ENCODE measurements around the gene BHMT.

DNA sequence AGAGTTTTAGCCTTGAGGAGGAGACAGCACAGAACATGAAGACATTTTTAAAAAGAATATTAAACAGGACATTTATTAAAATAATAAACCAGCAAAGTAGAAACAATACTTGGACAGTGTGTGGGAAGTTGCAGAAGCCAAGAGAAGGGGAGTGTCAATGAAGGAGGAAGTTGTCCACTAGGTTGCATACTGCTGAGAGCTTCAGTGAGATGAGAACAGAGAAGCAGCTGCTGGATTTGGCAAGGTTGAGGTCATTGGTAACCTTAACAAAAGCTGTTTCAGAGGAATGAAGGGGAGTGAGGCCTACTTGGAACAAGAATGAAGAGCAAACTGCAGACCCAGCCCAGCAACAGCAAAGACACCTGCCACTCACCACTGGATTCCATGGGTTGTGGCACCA, 11.4 kb downstream of the BHMT start:
- TF ChIP-seq EZH2 (IDR thresholded peaks at IDR 0.05; ENCODE audit: low read length, unreplicated experiment) = no peak
- TF ChIP-seq, protein P1, sequence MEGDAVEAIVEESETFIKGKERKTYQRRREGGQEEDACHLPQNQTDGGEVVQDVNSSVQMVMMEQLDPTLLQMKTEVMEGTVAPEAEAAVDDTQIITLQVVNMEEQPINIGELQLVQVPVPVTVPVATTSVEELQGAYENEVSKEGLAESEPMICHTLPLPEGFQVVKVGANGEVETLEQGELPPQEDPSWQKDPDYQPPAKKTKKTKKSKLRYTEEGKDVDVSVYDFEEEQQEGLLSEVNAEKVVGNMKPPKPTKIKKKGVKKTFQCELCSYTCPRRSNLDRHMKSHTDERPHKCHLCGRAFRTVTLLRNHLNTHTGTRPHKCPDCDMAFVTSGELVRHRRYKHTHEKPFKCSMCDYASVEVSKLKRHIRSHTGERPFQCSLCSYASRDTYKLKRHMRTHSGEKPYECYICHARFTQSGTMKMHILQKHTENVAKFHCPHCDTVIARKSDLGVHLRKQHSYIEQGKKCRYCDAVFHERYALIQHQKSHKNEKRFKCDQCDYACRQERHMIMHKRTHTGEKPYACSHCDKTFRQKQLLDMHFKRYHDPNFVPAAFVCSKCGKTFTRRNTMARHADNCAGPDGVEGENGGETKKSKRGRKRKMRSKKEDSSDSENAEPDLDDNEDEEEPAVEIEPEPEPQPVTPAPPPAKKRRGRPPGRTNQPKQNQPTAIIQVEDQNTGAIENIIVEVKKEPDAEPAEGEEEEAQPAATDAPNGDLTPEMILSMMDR (conservative IDR thresholded peaks at IDR 0.05; ENCODE audit: low read depth, low read length) = no peak
